VCaP (cell line): ENCODE data around the gene JDP2.

ENCODE experiments used
- H3K27ac ChIP-seq: fragments of 450-650 bp; 2 replicates; pipeline ENCODE4 v1.5.1; 2017
- TF ChIP-seq, protein P1 (sequence below): fragments of 450-650 bp; conservative IDR thresholded peaks from 2 replicates; pipeline ENCODE4 v1.5.1; 2017; ENCODE audit warnings: mild to moderate bottlenecking, moderate library complexity

The JDP2 gene

DNA sequence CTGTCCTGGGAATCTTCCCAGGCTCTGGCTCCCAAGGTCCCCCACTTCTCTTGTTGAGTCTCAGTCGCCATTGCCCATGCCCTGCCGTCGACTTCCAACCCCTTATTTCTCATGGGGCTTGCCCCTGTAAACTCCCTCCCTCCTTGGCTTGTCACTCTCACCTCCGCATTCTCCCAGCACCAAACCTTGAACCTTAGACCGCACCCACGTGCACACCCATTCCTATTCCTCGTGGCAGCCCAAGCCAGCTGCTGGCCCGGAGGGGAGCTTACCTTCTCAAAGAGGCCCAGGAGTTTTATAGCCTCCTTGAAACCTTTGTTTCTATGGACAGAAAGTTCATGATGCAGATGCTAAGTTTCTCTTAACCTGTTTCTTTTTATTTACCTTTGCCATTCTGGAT is 4.6 kb downstream of the JDP2 start:
- TF ChIP-seq, protein P1, sequence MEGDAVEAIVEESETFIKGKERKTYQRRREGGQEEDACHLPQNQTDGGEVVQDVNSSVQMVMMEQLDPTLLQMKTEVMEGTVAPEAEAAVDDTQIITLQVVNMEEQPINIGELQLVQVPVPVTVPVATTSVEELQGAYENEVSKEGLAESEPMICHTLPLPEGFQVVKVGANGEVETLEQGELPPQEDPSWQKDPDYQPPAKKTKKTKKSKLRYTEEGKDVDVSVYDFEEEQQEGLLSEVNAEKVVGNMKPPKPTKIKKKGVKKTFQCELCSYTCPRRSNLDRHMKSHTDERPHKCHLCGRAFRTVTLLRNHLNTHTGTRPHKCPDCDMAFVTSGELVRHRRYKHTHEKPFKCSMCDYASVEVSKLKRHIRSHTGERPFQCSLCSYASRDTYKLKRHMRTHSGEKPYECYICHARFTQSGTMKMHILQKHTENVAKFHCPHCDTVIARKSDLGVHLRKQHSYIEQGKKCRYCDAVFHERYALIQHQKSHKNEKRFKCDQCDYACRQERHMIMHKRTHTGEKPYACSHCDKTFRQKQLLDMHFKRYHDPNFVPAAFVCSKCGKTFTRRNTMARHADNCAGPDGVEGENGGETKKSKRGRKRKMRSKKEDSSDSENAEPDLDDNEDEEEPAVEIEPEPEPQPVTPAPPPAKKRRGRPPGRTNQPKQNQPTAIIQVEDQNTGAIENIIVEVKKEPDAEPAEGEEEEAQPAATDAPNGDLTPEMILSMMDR, result no peak
- H3K27ac ChIP-seq, result no peak overlapping the region

DNA sequence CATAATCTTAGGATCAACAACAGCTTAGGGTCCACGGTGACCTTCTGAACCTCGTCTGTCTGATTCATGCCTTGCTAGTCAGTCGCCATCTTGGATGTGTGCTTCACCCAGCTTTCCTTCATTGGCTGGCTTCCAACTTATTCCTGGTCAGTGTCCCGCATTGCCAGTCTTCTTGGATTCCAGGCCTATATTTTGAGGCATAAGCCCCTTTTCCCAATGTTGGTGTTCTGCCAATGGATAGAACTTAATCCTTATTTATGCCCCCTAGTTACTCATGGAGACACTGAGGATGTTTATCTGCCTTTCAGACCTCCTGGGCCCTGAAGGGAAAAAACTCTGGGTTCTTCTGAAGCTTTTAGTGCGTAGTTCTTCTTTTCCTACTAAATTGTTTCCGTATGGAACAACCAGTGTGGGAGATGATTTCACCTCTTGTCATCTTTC is 5.8 kb downstream of the JDP2 start:
- TF ChIP-seq, protein P1, result no peak
- H3K27ac ChIP-seq, result no peak overlapping the region

DNA sequence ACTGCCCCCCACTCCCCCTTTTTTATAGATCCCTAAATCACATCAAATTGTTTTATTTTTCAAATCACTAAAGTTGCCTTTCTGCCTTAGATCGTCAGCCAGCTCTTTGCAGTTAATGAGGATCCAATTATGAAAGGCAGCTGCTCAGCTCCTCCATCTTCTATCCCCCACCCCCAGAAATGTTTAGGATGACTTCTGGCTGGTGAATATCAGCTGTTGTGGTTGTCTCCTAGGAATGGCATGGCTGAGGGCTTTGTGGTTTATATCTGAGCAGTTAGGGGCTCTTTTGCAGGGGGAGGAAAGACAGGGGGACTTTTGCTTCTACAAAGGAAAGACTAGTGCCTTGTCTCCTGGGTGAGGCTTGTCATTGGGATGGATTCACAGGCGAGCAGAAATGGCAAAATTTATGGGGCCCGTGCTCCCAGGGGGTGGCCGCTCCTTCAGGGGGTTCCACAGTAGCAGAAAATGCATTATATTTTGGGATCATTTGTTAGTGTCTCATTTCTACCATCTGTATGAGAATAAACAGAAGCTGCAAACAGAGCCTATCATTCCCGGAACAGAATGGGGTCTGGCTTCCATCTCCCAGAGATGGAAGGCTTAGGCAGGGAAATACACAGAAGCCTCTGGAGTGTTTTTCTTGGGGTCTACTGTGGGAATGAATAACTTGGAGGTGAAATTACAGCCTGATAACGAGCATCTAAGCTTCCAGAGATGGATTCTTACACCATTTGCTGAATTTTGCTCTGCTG is 6.5 kb downstream of the JDP2 start:
- TF ChIP-seq, protein P1, result no peak
- no peak overlapping the region for H3K27ac ChIP-seq

GRCh38 chr14:75434890-75435248 is 7.0 kb downstream of the JDP2 start:
- no peak overlapping the region for H3K27ac ChIP-seq
- TF ChIP-seq, protein P1, result no peak

DNA sequence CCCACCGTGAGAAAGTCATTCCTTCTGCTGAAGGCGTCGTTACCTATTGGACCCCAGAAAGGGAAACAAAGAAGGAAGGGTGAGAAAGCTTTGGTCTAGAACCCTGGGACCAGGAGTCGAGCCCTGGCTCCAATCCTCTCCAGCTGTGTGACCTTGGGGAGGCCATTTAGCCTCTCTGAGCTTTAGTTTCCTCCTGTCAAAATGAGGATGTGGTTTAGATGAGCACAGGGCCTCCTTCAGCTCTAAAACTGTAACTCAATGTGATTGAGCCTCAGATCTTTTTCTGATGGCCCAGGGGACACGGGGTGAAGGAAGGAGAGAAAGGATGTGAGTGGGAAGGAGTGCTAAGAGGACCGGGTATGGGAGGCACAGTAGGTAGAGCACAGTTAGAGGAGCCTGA is 7.7 kb downstream of the JDP2 start:
- H3K27ac ChIP-seq, result no peak overlapping the region
- TF ChIP-seq, protein P1, result no peak

DNA sequence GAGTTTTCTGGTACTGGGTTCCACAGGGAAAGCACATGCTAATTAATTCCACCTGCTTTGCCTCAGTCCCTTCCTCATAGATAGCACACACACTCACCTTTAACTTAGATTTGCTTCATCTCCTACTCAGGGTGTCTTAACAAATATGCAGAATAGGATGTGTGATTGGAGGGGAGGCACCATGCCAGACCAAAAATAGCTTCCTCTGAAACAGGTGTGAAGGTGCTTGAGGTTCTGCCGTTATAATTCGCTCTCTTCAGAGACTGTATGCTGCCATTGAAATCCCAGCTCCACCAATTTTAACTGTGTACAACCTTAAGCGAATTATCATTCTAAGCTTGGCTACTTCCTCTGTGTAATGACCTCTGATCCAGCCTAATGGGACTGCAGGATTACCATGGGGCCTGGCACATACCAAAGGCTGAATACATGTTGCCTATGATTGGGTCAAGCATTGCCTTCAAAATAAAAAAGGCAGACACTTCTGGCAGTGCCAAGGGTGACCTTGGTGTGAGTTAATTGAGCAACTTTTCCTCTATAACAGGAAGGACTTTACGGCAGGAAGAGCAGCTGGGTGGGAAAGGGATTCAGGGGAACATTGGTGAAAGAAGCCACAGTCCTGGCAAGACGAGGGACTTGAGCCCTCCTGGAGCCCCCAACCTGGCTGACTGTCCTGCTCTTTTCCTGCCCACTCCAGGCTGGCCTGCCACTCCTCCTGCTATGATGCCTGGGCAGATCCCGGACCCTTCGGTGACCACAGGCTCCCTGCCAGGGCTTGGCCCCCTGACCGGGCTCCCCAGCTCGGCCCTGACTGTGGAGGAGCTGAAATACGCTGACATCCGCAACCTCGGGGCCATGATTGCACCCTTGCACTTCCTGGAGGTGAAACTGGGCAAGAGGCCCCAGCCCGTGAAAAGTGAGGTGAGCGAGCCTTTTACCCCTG is 9.7 kb downstream of the JDP2 start:
- no peak overlapping the region for H3K27ac ChIP-seq
- TF ChIP-seq, protein P1, result no peak

- no peak overlapping the region for H3K27ac ChIP-seq
- TF ChIP-seq, protein P1, result no peak
These were observed 10.8 kb downstream of the JDP2 start for GRCh38 chr14:75438486-75439080.
